ENCODE measurements around the gene PGGHG.
A peak's percentile ranks its signal among the peaks of the same experiment; 100 is the strongest.
"Not testable (repeated sequence)": the region's sequence is repeated elsewhere in the genome, so short reads cannot be mapped to it uniquely, and the experiment has no call there.

Gene PGGHG

GRCh38 chr11:324593-325517 is 35.9 kb downstream of the PGGHG start:
- intact Hi-C loops (cut with DNase I), result not testable (repeated sequence)
- peak in 3 of 10 donors; percentile 44 to 88 (median 66) for DNase-seq

- intact Hi-C loops (cut with DNase I), result no loop called here
- DNase-seq, result peak in 2 of 10 donors; percentile 55 to 59
Measured at GRCh38 chr11:325796-326591, 37.1 kb downstream of the PGGHG start.

DNA sequence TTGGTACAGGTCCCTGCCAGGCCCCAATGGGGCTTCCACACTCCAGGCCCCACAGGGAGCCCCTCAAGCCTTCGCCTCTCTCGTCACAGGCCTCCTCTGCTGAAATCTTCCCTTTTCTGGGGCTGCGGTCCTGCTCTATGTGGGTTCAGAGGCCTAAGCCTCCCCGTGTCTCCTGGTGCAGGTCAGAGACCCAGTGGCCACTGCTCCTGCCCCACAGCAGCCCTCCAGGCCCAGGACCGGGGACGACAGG is 37.6 kb downstream of the PGGHG start:
- intact Hi-C loops (cut with DNase I), result no loop called here
- DNase-seq, result peak in 1 of 10 donors; percentile 70

- intact Hi-C loops (cut with DNase I), result no loop called here
- peak in 8 of 10 donors; percentile 29 to 90 (median 46) for DNase-seq
Measured at GRCh38 chr11:326842-327580, 38.1 kb downstream of the PGGHG start.

- intact Hi-C loops (cut with DNase I), result no loop called here
- DNase-seq, result peak in 1 of 10 donors; percentile 82
Measured at GRCh38 chr11:327581-327923, 38.6 kb downstream of the PGGHG start.

DNA sequence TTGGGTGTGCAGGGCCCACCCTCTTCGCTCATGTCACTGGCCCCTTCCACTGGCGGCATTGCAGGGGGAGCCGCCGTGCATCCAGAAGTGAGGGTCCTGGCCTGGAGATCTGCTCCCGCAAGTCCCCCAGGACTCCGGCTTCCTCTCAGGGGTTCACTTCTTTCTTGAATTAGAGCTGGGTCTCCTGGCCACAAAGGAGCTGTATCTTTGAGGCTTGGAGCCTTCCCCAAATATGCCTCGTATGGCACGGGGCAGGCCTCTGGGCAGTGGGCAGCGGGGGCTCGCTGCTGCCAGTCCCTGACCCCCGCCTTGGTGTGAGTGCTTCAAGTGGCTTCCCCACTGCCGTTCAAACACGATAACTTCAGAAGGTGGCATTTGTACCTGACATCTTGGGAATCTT is 39.1 kb downstream of the PGGHG start:
- DNase-seq, result peak in 2 of 10 donors; percentile 15 to 39
- intact Hi-C loops (cut with DNase I), result no loop called here

DNA sequence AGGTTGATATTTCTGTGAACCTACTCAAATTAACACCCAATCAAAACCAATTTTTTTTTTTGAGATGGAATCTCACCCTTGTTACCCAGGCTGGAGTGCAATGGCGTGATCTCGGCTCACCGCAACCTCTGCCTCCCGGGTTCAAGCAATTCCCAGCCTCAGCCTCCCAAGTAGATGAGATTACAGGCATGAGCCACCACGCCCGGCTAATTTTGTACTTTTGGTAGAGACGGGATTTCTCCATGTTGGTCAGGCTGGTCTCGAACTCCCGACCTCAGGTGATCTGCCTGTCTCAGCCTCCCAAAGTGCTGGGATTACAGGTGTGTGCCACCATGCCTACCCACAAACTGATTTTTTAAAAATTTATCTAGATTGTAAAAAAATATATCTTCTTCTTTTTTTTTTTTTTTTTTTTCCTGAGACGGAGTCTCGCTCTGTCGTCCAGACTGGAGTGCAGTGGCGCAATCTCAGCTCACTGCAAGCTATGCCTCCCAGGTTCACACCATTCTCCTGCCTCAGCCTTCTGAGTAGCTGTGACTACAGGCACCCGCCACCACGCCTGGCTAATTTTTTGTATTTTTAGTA is 39.7 kb downstream of the PGGHG start:
- DNase-seq, result peak in 2 of 10 donors; percentile 12 to 14
- intact Hi-C loops (cut with DNase I), result not testable (repeated sequence)

DNA sequence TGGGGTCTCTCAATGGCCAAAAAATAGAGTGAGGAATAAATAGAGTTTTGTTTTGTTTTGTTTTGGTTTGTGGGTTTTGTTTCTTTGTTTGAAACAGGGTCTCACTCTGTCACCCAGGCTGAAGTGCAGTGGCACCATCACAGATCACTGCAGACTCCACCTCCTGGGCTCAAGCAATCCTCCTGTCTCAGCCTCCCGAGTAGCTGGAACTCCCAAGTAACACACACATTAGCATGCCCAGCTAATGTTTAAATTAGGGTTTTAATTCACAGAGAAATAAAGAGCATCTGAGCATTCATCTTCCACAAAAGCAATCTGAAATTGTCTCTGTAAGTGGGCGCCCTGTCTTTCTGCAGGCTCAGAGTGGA is 40.9 kb downstream of the PGGHG start:
- intact Hi-C loops (cut with DNase I), result no loop called here
- peak in 2 of 10 donors; percentile 11 to 14 for DNase-seq

- intact Hi-C loops (cut with DNase I), result no loop called here
- peak in 2 of 10 donors; percentile 53 to 55 for DNase-seq
Measured at GRCh38 chr11:330307-330693, 41.4 kb downstream of the PGGHG start.

- intact Hi-C loops (cut with DNase I), result no loop called here
- peak in 2 of 10 donors; percentile 73 to 75 for DNase-seq
Measured at GRCh38 chr11:330694-331357, 41.9 kb downstream of the PGGHG start.

- peak in 2 of 10 donors; percentile 33 to 57 for DNase-seq
- intact Hi-C loops (cut with DNase I), result no loop called here
Measured at GRCh38 chr11:331358-332060, 42.6 kb downstream of the PGGHG start.

DNA sequence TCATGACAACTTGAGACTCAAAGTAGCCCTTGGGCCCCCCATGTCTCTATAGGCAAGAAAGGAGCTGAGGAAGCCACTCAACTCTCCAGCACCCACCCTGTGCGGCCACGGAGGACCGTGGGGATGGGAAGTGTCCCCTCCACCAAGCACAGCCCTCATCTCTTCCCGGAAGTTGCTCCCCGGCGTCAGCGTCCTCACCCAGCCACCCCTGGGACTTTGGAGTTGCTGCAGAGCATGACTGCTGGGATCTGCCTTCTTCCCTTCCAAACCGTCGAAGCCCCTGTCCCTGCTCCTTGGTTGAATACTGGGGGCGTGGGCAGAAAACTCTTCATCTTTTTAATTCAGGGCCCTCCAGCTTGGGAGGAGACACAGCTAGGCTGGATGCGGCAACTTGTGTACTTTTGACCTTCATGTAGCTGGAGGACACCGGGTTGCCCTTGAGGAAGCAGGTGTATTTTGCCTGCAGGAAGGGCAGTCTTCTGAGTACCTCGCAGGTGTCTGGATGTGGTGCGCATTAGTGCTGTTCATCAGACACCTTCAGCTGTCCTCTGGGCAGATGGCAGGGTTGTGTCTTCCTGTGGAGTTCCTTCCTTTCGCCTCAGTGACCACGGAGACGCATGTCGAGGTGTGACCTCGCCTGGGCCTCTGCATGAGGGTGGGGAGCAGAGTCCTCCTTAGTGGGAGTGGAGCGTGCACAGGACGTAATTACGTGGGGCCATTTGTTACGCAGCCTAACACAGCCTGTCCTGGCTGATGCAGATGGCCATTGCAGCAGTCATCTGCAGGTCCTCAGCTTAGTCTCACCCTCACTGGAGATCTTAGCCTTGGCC is 43.9 kb downstream of the PGGHG start:
- DNase-seq, result peak in 2 of 10 donors; percentile 41 to 63
- intact Hi-C loops (cut with DNase I), result no loop called here

DNA sequence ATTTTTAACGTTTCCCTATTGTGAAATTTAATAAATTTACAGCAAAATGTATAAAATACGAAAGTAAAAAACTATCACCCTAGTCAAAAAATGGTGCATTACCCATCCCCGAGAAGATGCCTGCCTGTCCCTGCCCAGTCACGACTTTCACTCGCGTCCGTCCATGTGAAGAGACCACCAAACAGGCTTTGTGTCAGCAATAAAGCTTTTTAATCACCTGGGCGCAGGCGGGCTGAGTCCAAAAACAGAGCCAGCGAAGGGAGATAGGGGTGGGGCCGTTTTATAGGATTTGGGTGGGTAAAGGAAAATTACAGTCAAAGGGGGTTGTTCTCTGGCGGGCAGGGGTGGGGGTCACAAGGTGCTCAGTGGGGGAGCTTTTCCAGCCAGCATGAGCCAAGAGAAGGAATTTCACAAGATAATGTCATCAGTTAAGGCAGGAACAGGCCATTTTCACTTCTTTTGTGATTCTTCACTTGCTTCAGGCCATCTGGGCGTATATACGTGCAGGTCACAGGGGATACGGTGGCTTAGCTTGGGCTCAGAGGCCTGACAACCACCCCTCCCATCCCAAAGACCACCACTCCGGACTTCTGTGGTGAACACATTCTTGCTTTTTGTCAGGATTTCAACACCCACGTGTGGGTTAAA is 44.8 kb downstream of the PGGHG start:
- peak in 1 of 10 donors; percentile 25 for DNase-seq
- intact Hi-C loops (cut with DNase I), result not testable (repeated sequence)

GRCh38 chr11:334264-334994 is 45.5 kb downstream of the PGGHG start:
- peak in 1 of 10 donors; percentile 56 for DNase-seq
- intact Hi-C loops (cut with DNase I), result no loop called here

DNA sequence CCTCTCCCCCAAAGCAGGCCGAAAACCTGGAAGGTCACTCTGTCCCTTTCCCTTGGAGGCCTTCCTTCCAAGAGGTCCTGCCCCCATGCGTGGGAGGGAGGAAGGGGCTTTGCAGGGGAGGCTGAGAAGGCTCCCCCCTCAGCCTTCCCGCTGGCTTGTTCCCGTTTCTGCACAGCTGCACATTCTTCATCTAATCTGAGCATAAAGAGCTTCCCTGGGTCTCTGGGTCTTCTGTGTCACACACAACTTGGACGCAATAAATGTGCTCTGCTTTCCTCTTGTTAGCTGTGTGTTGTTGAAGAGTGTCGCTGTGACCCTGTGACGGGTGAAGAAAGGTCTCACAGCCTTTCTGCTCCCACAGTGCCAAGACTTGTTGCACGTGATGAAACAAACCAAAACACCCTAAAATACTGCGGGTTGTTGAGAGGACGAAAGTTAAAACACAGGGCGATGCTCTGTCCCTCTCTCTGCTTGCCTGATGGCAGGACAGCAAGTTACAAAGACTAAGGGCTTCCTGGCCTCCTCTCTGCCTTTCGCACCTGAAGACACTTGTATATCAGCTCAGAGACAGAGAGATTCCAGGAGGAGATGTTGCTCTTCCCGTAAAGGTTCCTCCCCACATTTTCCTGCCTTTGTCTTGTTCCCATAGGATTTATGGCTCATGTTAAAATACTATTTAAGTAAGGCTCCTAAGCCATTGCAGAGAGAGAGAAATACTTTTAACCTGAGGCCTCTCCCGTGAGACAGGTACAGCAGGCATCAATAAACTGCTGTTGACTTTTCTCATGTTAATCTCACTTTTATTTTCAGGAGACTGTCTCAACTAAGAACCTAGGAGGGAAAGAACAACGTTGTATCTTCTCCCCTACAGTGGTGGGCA is 47.1 kb downstream of the PGGHG start:
- intact Hi-C loops (cut with DNase I), result no loop called here
- DNase-seq, result peak in 3 of 10 donors; percentile 32 to 66 (median 44)

- intact Hi-C loops (cut with DNase I), result no loop called here
- no peak for DNase-seq
Measured at GRCh38 chr11:336659-337198, 47.8 kb downstream of the PGGHG start.
